K562 (cell line): ENCODE results near the gene SRGN. TPM values are rescaled to one million over a fixed set of nuclear protein-coding genes. Genes with fewer than 3 reads are reported as not detected.

Source experiments
- CHAMP1 ChIP-seq: fragments of 450-650 bp; IDR thresholded peaks from 2 replicates; pipeline ENCODE4 v1.6.1; 2016; ENCODE audit warnings: mild to moderate bottlenecking
- CREB3L1 ChIP-seq: fragments of 450-650 bp; IDR thresholded peaks from 2 replicates; pipeline ENCODE4 v1.6.1; 2014; ENCODE audit warnings: low read depth, mild to moderate bottlenecking, moderate library complexity, borderline replicate concordance
- CTCFL ChIP-seq: IDR thresholded peaks from 2 replicates; pipeline ENCODE4 v1.6.1; 2011; ENCODE audit warnings: borderline replicate concordance, low read depth, mild to moderate bottlenecking, moderate library complexity, low read length; ENCODE audit not compliant: insufficient read depth, poor library complexity, severe bottlenecking
- GABPB1 ChIP-seq: sonication (generic); formaldehyde crosslinking; IDR thresholded peaks from 2 replicates; pipeline ENCODE4 v1.8.0; 2022; ENCODE audit warnings: mild to moderate bottlenecking, missing genetic modification reagents
- HSF4 ChIP-seq: fragments of 250-450 bp; sonication (Bioruptor Pico); IDR thresholded peaks from 2 replicates; pipeline ENCODE4 v2.1.2; 2022; ENCODE audit warnings: mild to moderate bottlenecking, moderate library complexity, borderline replicate concordance
- IRF9 ChIP-seq: fragments of 450-650 bp; IDR thresholded peaks from 2 replicates; pipeline ENCODE4 v1.6.1; 2016; ENCODE audit warnings: missing biosample characterization, missing genetic modification characterization
- NR2C1 ChIP-seq, 2 experiments: fragments of 450-650 bp; IDR thresholded peaks; 2 replicates each; pipeline ENCODE4 v1.6.1; 2017; ENCODE audit warnings: mild to moderate bottlenecking in 2 of 2, antibody characterized with exemption in 1 of 2, inconsistent platforms in 1 of 2, missing compliant biosample characterization in 1 of 2, missing genetic modification characterization in 1 of 2
- POLR2G ChIP-seq: fragments of 200-400 bp; formaldehyde crosslinking; IDR thresholded peaks from 2 replicates; pipeline ENCODE4 v1.6.1; 2017; ENCODE audit warnings: low read depth, mild to moderate bottlenecking, antibody characterized with exemption, low read length, moderate library complexity
- POLR3G ChIP-seq: IDR thresholded peaks from 2 replicates; pipeline ENCODE4 v1.6.1; 2011; ENCODE audit not compliant: insufficient read length, insufficient replicate concordance; ENCODE audit errors: extremely low read depth
- PRDM10 ChIP-seq: fragments of 450-650 bp; IDR thresholded peaks from 2 replicates; pipeline ENCODE4 v1.6.1; 2018; ENCODE audit not compliant: partially characterized antibody
- RAD51 ChIP-seq: fragments of 450-650 bp; IDR thresholded peaks from 2 replicates; pipeline ENCODE4 v1.7.1; 2016; ENCODE audit warnings: low read depth, mild to moderate bottlenecking, borderline replicate concordance
- ZC3H4 ChIP-seq: sonication (generic); formaldehyde crosslinking; IDR thresholded peaks from 2 replicates; pipeline ENCODE4 v1.9.0; 2021; ENCODE audit warnings: missing genetic modification reagents, borderline replicate concordance
- ZNF12 ChIP-seq: sonication (generic); formaldehyde crosslinking; IDR thresholded peaks from 2 replicates; pipeline ENCODE4 v1.4.0; 2020; ENCODE audit warnings: mild to moderate bottlenecking, missing genetic modification reagents
- ZNF324 ChIP-seq: fragments of 250-450 bp; sonication (Bioruptor Pico); IDR thresholded peaks from 2 replicates; pipeline ENCODE4 v1.4.0; 2020; ENCODE audit warnings: mild to moderate bottlenecking
- polyA plus RNA-seq, 8 experiments: library from polyadenylated mRNA; depleted of rRNA in 4 of 8; stranded (reverse) in 5 of 8; unstranded in 3 of 8; fragments of >200 nt; fragmentation: Nextera tagmentation in 2 of 8; fragmentation: Illumina TruSeq in 1 of 8; extraction: Ambion mirVana in 2 of 8; extraction: Trizol in 1 of 8; gene quantifications; 2 replicates each; pipeline versions ENCODE4 v1.2.1 to v1.2.3, GENCODE V29; 2011 to 2014; ENCODE audit warnings: inconsistent platforms in 1 of 8, missing spikeins in 1 of 8
- total RNA-seq, 7 experiments: library from RNA; depleted of rRNA in 6 of 7; stranded (reverse); fragments of >200 nt in 6 of 7; fragmentation: Illumina TruSeq in 2 of 7; extraction: Trizol in 2 of 7; gene quantifications; 2 replicates each; pipeline versions ENCODE4 v1.2.1 to v1.2.3, GENCODE V29; 2011 to 2021; ENCODE audit warnings: low replicate concordance in 1 of 7

The SRGN gene
- total and polyA plus RNA-seq, 9 of the 15 experiments (the other 6 are each of a cell fraction or from before 2014, with no cell fraction given) = 136 to 304 (median 180) TPM

GRCh38 chr10:69089638-69090599, 2.0 kb downstream of the SRGN start (continued):
- TF ChIP-seq ZNF12 (CRISPR knock-in tag) (0 out of 2 replicates have a peak, but pooled peaks have one; percentile 56), PRDM10 (no peak), CTCFL (no peak), IRF9 (peak; percentile 31; the same call in 1 of the 2 replicates), CHAMP1 (no peak), RAD51 (no peak), NR2C1 (IDR thresholded peaks at IDR 0.05) (no peak), NR2C1 (tag; IDR thresholded peaks at IDR 0.05) (no peak; the same call in 1 of the 2 replicates), POLR2G (no peak), HSF4 (no peak), ZC3H4 (CRISPR knock-in tag) (no peak), POLR3G (no peak), ZNF324 (CRISPR knock-in tag) (no peak), GABPB1 (0 out of 2 replicates have a peak, but pooled peaks have one; percentile 32), CREB3L1 (0 out of 2 replicates have a peak, but pooled peaks have one; percentile 3)
